ENCODE data around the gene CACNA1A.
"Not testable (repeated sequence)": the region's sequence is repeated elsewhere in the genome, so short reads cannot be mapped to it uniquely, and the experiment has no call there.

CACNA1A gene

DNA sequence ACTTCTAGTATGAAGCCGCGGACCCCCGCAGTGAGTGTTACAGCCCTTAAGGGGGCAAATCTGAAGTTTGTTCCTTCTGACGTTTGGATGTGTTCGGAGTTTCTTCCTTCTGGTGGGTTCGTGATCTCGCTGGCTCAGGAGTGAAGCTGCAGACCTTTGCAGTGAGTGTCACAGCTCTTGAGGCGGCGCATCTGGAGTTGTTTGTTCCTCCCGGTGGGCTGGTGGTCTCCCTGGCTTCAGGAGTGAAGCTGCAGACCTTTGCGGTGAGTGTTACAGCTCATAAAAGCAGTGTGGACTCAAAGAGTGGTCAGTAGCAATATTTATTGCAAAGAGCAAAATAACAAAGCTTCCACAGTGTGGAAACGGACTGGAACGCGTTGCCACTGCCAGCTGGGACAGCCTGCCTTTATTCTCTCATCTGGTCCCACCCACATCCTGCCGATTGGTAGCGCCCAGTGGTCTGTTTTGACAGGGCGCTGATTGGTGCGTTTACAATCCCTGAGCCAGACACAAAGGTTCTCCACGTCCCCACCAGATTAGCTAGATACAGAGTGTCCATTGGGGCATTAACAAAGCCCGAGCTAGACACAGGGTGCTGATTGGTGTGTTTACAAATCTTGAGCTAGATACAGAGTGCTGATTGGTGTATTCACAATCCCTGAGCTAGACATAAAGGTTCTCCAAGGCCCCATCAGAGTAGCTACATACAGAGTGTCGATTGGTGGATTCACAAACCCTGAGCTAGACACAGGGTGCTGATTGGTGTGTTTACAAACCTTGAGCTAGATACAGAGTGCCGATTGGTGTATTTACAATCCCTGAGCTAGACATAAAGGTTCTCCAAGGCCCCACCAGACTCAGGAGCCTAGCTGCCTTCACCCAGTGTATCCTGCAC is 320.3 kb downstream of the CACNA1A start:
- not testable (repeated sequence) for H3K9me3 Mint-ChIP-seq; ATAC-seq (ENCODE audit: low read depth); H3K27me3 Mint-ChIP-seq; DNase-seq (ENCODE audit: low spot score in 2 of 2); H3K4me3 Mint-ChIP-seq; H3K36me3 Mint-ChIP-seq
- peak overlapping the region; percentile 31 for H3K27ac Mint-ChIP-seq
- H3K4me1 Mint-ChIP-seq, result peaks cover 11% of the 10 kb centered on the region

DNA sequence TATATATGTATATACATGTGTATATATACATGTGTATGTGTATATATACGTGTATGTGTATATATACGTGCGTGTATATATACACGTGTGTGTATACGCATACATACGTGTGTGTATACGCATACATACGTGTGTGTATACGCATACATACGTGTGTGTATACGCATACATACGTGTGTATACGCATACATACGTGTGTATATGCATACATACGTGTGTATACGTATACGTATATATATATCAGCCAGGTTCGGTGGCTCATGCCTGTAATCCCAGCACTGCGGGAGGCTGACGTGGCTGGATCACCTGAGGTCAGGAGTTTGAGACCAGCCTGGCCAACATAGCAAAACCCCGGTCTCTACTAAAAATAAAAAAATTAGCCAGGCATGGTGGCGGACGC is 321.4 kb downstream of the CACNA1A start:
- DNase-seq (ENCODE audit: low spot score in 2 of 2); H3K9me3 Mint-ChIP-seq; H3K36me3 Mint-ChIP-seq; H3K27ac Mint-ChIP-seq; ATAC-seq (ENCODE audit: low read depth); H3K27me3 Mint-ChIP-seq; H3K4me3 Mint-ChIP-seq: not testable (repeated sequence)
- peaks cover 18% of the 10 kb centered on the region for H3K4me1 Mint-ChIP-seq

DNA sequence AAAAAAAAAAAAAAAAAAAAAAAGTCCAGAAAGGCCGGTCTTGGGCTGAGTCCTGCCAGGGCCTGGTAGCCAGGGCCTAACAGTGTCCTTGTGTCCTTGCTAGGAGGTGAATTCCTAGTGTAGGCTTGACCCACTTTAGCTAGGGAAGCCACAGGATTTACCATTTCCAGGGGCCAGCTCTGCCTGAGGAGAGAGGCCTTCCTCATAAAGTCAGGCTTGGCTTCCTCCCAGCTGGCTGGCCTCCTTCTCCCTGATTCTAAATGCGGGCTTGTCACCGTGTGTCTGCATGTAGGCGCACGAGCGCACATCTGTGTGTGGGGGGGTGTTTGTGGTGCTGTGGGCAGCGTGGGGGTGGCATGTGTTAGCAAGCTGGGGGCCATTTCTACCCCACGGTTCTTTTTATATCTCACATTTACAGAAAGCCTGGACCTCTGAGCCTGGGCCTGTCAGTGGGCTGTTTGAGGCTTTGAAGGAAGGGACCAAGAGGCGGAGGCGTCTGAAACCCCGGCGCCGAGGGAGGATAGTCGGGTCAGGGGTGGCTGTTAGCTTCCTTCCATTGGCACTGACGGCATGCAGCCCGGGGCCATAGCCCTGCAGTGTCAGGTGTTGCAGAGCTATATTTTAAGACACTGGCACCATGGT is 324.4 kb downstream of the CACNA1A start:
- ATAC-seq (ENCODE audit: low read depth), result peak; percentile 56
- no peak overlapping the region for H3K4me3 Mint-ChIP-seq
- H3K27me3 Mint-ChIP-seq, result no peaks in the 10 kb centered on the region
- DNase-seq (ENCODE audit: low spot score in 2 of 2), result no peak
- peaks cover 16% of the 10 kb centered on the region for H3K4me1 Mint-ChIP-seq
- H3K9me3 Mint-ChIP-seq, result no peaks in the 10 kb centered on the region
- H3K36me3 Mint-ChIP-seq, result no peaks in the 10 kb centered on the region
- H3K27ac Mint-ChIP-seq, result peak overlapping the region; percentile 47

DNA sequence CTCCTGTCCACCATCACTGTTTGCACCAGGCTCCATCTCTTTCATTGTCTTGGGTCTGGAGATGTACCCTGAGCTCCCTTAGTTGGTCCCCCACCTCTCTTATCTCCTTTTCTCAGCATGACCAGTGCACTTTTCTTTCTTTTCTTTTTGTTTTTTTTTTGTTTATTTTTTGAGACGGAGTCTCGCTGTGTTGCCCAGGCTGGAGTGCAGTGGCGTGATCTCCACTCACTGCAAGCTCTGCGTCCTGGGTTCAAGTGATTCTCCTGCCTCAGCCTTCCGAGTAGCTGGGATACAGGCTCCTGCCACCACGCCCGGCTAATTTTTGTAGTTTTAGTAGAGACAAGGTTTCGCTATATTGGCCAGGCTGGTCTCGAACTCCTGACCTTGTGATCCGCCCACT is 328.0 kb downstream of the CACNA1A start:
- not testable (repeated sequence) for H3K4me3 Mint-ChIP-seq; H3K9me3 Mint-ChIP-seq; ATAC-seq (ENCODE audit: low read depth); H3K36me3 Mint-ChIP-seq; DNase-seq (ENCODE audit: low spot score in 2 of 2); H3K27ac Mint-ChIP-seq; H3K27me3 Mint-ChIP-seq
- peaks cover 16% of the 10 kb centered on the region for H3K4me1 Mint-ChIP-seq

DNA sequence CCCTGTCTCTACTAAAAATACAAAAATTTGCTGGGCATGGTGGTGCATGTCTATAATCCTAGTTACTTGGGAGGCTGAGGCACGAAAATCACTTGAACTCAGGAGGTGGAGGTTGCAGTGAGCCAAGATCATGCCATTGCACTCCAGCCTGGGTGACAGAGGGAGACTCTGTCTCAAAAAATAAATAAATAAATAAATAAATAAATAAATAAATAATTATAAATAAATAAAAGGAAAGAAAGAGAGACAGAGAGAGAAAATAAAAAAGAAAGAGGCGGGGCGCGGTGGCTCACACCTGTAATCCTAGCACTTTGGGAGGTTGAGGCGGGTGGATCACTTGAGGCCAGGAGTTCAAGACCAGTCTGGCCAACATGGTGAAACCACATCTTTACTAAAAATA is 328.7 kb downstream of the CACNA1A start:
- H3K36me3 Mint-ChIP-seq; DNase-seq (ENCODE audit: low spot score in 2 of 2); H3K27me3 Mint-ChIP-seq; H3K4me3 Mint-ChIP-seq; ATAC-seq (ENCODE audit: low read depth); H3K27ac Mint-ChIP-seq; H3K9me3 Mint-ChIP-seq: not testable (repeated sequence)
- H3K4me1 Mint-ChIP-seq, result peaks cover 22% of the 10 kb centered on the region

DNA sequence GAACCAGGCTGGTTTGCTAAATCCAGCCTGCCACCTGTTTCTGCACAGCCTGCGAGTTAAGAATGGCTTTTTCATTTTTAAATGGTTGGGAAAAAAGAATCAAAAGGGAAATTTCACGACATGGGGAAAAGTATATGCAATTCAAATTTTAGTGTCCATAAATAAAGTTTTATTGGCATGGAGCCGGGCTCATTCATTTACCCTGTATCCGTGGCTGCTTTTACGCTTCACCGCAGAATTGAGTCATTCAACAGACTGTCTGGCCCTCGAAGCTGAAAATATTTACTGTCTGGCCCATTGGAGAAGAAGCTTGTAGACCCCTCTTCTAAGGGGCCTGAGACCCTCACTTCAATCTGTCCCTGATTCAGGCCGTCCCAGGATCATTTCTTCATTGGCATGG is 329.9 kb downstream of the CACNA1A start:
- ATAC-seq (ENCODE audit: low read depth) (no peak), DNase-seq (ENCODE audit: low spot score in 2 of 2) (no peak)
- peaks cover 24% of the 10 kb centered on the region for H3K4me1 Mint-ChIP-seq
- H3K27me3 Mint-ChIP-seq, result no peaks in the 10 kb centered on the region
- H3K36me3 Mint-ChIP-seq, result no peaks in the 10 kb centered on the region
- no peaks in the 10 kb centered on the region for H3K9me3 Mint-ChIP-seq
- H3K27ac Mint-ChIP-seq, result no peak overlapping the region
- no peak overlapping the region for H3K4me3 Mint-ChIP-seq

DNA sequence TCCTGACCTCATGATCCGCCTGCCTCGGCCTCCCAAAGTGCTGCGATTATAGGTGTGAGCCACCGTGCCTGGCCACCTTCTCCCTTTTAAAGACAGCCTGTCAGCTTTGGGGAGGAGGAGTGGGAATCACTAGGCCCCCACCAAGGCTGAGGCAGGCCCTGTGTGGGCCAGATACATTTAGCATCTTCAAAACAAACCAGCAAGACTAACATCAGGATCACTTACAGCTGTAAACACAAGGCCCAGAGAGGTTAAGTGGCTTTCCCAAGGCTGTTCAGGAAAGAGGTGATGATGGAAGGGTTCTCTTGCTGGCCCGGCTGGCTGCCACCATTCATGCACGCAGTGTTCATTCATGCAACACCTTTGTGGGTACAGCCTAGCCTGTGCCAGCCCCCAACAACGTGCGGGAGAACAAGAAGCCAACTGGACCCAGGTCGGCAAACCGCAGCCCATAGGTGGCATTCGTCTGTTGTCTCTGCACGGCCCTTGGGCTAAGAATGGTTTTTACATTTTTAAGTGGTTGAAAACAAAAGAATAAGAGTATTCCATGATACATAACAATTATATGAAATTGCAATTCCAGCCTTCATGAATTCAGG is 333.0 kb downstream of the CACNA1A start:
- no peak for ATAC-seq (ENCODE audit: low read depth)
- H3K4me3 Mint-ChIP-seq, result peak overlapping the region; percentile 24
- H3K36me3 Mint-ChIP-seq, result no peaks in the 10 kb centered on the region
- no peaks in the 10 kb centered on the region for H3K27me3 Mint-ChIP-seq
- peaks cover 34% of the 10 kb centered on the region for H3K4me1 Mint-ChIP-seq
- H3K9me3 Mint-ChIP-seq, result no peaks in the 10 kb centered on the region
- peak overlapping the region; percentile 84 for H3K27ac Mint-ChIP-seq
- no peak for DNase-seq (ENCODE audit: low spot score in 2 of 2)

DNA sequence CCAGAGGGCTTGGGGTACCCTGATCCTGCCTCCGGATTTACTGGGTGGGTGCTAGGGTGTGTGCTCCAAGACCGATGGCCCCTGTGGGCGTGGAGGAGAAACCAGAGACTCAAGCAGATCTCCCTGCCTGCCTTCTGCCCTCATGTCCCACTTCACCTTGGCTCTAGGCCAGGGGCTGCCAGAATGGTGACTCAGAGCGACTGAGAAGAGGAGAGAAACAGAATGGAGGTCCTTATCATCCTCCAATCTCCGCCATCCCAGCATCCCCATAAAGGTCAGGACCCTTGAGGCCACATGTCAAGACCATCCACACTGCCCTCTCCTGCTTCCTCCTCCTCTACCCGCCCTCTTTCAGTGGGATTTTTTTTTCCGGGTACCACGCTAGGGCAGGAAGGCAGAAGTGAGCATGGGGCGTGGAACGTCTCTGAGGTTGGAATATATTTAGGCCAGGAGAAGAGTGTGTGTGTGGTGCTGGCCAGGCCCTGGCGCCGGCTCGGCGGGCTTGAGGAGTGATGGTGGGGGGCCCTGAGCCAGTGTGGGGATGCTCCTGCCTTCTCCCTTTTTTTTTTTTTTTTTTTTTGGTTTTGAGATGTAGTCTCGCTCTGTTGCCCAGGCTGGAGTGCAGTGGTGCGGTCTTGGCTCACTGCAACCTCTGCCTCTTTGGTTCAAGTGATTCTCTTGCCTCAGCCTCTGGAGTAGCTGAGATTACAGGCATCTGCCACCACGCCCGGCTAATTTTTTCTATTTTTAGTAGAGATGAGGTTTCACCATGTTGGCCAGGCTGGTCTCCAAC is 333.7 kb downstream of the CACNA1A start:
- Mint-ChIP-seq H3K27me3 (no peaks in the 10 kb centered on the region), H3K36me3 (no peaks in the 10 kb centered on the region), H3K27ac (peak overlapping the region; percentile 84), H3K4me1 (peaks cover 37% of the 10 kb centered on the region), H3K4me3 (peak overlapping the region; percentile 51), H3K9me3 (no peaks in the 10 kb centered on the region)
- ATAC-seq (ENCODE audit: low read depth) (no peak), DNase-seq (ENCODE audit: low spot score in 2 of 2) (no peak)

DNA sequence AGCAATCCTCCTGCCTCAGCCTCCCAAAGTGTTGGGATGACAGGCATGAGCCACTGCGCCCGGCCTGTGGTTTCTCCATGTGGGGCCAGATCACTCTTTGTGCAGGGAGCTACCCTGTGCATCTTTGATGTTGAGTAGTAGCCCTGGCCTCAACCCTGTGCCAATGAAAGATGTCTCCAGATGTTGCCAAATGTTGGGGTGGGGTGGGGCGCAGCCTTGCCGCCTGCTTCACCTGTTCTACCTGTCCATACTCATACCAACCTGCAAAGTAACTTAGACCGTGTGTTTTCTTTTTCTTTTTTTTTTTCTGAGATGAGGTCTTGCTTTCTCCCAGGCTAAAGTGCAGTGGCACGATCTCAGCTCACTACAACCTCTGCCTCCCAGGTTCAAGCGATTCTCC is 335.1 kb downstream of the CACNA1A start:
- no peak for ATAC-seq (ENCODE audit: low read depth)
- Mint-ChIP-seq H3K27me3 (no peaks in the 10 kb centered on the region), H3K9me3 (no peaks in the 10 kb centered on the region), H3K36me3 (no peaks in the 10 kb centered on the region), H3K27ac (peak overlapping the region; percentile 84), H3K4me3 (no peak overlapping the region), H3K4me1 (peaks cover 42% of the 10 kb centered on the region)
- no peak for DNase-seq (ENCODE audit: low spot score in 2 of 2)

DNA sequence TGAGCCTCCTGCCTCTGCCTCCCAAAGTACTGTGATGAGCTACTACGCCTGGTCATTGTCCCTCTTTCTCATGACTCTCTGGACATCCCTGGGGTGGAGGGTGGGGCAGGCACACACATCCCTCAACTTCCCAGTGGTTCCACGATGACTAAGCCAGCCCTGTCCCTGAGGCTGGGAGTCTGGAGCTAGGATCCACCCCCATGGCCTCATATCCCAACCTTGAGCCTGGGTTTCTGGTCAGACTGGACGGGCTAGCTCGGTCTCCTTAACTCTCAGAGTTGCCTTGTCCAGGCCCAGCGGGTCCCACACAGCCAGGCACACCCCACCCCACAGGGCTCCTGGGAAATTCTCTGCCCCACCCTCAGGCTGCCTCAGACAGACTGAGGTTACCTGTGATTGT is 336.5 kb downstream of the CACNA1A start:
- peaks cover 47% of the 10 kb centered on the region for H3K4me1 Mint-ChIP-seq
- no peaks in the 10 kb centered on the region for H3K9me3 Mint-ChIP-seq
- peak overlapping the region; percentile 85 for H3K27ac Mint-ChIP-seq
- ATAC-seq (ENCODE audit: low read depth) (no peak), DNase-seq (ENCODE audit: low spot score in 2 of 2) (no peak)
- no peaks in the 10 kb centered on the region for H3K27me3 Mint-ChIP-seq
- no peak overlapping the region for H3K4me3 Mint-ChIP-seq
- no peaks in the 10 kb centered on the region for H3K36me3 Mint-ChIP-seq

DNA sequence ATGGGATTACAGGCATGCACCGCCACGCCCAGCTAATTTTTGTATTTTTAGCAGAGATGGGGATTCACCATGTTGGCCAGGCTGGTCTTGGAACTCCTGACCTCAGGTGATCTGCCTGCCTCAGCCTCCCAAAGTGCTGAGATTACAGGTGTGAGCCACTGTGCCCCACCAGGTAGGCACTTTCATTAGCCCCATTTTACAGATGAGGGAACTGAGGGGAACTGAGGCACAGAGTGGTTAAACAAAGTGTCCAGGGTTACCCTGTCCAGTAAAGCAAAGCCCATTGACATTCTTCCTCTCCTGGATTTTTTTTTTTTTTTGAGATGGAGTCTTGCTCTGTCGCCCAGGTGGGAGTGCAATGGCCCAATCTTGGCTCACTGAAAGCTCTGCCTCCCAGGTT is 340.1 kb downstream of the CACNA1A start:
- not testable (repeated sequence) for H3K27me3 Mint-ChIP-seq; DNase-seq (ENCODE audit: low spot score in 2 of 2)

DNA sequence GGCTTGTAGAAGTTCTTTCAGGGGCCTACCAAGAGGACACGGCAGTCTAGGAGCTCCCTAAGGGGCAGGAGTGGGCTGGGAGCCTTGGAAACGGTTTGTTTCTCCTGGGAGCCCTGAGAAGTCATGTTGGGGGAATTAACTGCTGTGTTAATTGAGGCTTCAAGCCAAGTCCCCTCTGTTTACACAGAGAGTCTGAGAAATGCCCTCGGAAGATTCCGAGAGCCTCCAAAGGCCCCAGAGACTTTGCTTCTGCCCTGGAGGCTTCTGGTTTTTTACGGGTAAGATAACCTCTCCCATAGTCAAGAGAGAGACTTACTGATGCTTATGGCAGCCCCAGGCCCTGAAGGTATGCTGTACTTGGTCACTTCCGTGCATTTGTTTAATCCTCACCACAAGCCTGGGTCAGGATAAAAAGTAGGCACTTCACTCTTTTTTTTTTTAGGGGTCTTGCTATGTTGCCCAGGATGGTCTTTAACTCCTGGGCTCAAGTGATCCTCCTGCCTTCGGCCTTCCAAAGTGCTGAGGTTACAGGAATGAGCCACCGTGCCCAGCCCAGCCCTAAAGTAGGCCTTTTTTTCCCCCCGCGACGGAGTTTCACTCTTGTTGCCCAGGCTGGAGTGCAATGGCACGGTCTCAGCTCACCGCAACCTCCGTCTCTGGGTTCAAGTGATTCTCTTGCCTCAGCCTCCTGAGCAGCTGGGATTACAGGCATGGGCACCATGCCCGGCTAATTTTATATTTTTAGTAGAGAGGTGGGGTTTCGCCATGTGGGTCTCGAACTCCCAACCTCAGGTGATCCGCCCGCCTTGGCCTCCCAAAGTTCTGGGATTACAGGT is 340.9 kb downstream of the CACNA1A start:
- Mint-ChIP-seq H3K9me3 (no peaks in the 10 kb centered on the region), H3K36me3 (no peaks in the 10 kb centered on the region), H3K4me1 (peaks cover 52% of the 10 kb centered on the region), H3K4me3 (peak overlapping the region; percentile 21), H3K27me3 (no peaks in the 10 kb centered on the region), H3K27ac (peak overlapping the region; percentile 92)
- ATAC-seq (ENCODE audit: low read depth) (no peak), DNase-seq (ENCODE audit: low spot score in 2 of 2) (no peak)

More for the DNA sequence above, 340.1 kb downstream of the CACNA1A start:
- Mint-ChIP-seq H3K27ac (peak overlapping the region; percentile 92), H3K4me1 (peaks cover 52% of the 10 kb centered on the region)
- ATAC-seq (ENCODE audit: low read depth); H3K9me3 Mint-ChIP-seq; H3K4me3 Mint-ChIP-seq; H3K36me3 Mint-ChIP-seq: not testable (repeated sequence)

Measured in memory B cell (primary cell).